GM12878 (cell line): ENCODE measurements around the gene FMOD. TPM values are rescaled to one million over a fixed set of nuclear protein-coding genes. Genes with fewer than 3 reads are reported as not detected.

ENCODE experiments used
- ATAC-seq: fragments of 200-7000 bp; cut with Tn5 transposase; 3 replicates; pipeline ENCODE4 v1.9.1; 2020; ENCODE audit warnings: mild to moderate bottlenecking, moderate library complexity
- BruUV-seq: library from RNA; stranded (reverse); fragments of 400-500 nt; replicated peaks from 2 replicates; lab custom pipeline; 2021; lab: Mats Ljungman, UMichigan
- CTCF ChIA-PET: fragments of 300-600 bp; sonication (Branson Sonifier 250); formaldehyde crosslinking; extraction: SDS; loops from one replicate; lab custom pipeline; 2021; ENCODE audit warnings: inconsistent platforms; lab: Yijun Ruan, JAX
- POLR2A ChIA-PET: fragments of 350-600 bp; formaldehyde crosslinking; extraction: SDS; loops from one replicate; lab custom pipeline; 2021; ENCODE audit warnings: inconsistent platforms; lab: Charles Lee
- RAD21 ChIA-PET: fragments of 300-600 bp; sonication (Branson Sonifier 250); formaldehyde crosslinking; loops from one replicate; lab custom pipeline; 2023; ENCODE audit warnings: antibody characterized with exemption; ENCODE audit not compliant: unreplicated experiment; lab: Charles Lee
- SMC1A ChIA-PET: fragments of 300-600 bp; sonication (Branson Sonifier 250); formaldehyde crosslinking; loops from one replicate; lab custom pipeline; 2023; ENCODE audit not compliant: unreplicated experiment, uncharacterized antibody; lab: Charles Lee
- DNase-seq: peaks from one replicate; pipeline ENCODE4 v3.0.0-alpha.2; 2011; ENCODE audit warnings: low read depth, low spot score
- FAIRE-seq: peaks from 3 replicates; lab custom pipeline; 2011; peaks lifted over from hg19 to GRCh38; lab: Jason Lieb, UNC
- H2AFZ ChIP-seq: 2 replicates; pipeline ENCODE4 v1.6.0; 2011; ENCODE audit warnings: low read depth, low read length, control low read depth; ENCODE audit not compliant: control insufficient read depth
- H3K27ac ChIP-seq: 2 replicates; pipeline ENCODE4 v1.5.1; 2011; ENCODE audit warnings: control low read depth; ENCODE audit not compliant: control insufficient read depth, insufficient read depth
- H3K27me3 ChIP-seq, 2 experiments: replicated peaks in 1 of 2; 2 replicates each; pipeline versions ENCODE4 v1.6.0 to v1.6.1; 2011; ENCODE audit warnings: low read length in 1 of 2; ENCODE audit not compliant: control insufficient read depth in 2 of 2, insufficient read depth in 2 of 2
- H3K36me3 ChIP-seq, 2 experiments: 2 replicates each; pipeline ENCODE4 v1.5.1; 2011; ENCODE audit warnings: low read length in 1 of 2; ENCODE audit not compliant: control insufficient read depth in 2 of 2, insufficient read depth in 2 of 2
- H3K4me1 ChIP-seq: 2 replicates; pipeline ENCODE4 v1.6.1; 2011; ENCODE audit warnings: mild to moderate bottlenecking, low read length, moderate library complexity, mixed read lengths; ENCODE audit not compliant: control insufficient read depth, insufficient read depth
- H3K4me2 ChIP-seq: 2 replicates; pipeline ENCODE4 v1.6.0; 2011; ENCODE audit warnings: control low read depth; ENCODE audit not compliant: control insufficient read depth, insufficient read depth
- H3K4me3 ChIP-seq: fragments of 200-600 bp; sonication (generic); 2 replicates; pipeline ENCODE4 v1.5.1; 2016
- H3K79me2 ChIP-seq: 2 replicates; pipeline ENCODE4 v1.6.0; 2011; ENCODE audit warnings: low read length; ENCODE audit not compliant: control insufficient read depth, insufficient read depth
- H3K9ac ChIP-seq: 2 replicates; pipeline ENCODE4 v1.8.0; 2011; ENCODE audit warnings: low read length, control low read depth, mixed read lengths; ENCODE audit not compliant: control insufficient read depth, insufficient read depth
- H3K9me3 ChIP-seq: replicated peaks from 3 replicates; pipeline ENCODE4 v1.5.1; 2011; ENCODE audit warnings: mild to moderate bottlenecking, low read length; ENCODE audit not compliant: control insufficient read depth, insufficient read depth
- H4K20me1 ChIP-seq: 2 replicates; pipeline ENCODE4 v1.6.0; 2011; ENCODE audit not compliant: control insufficient read depth, insufficient read depth
- BCL11A ChIP-seq: IDR thresholded peaks from 2 replicates; pipeline ENCODE4 v1.6.1; 2011; ENCODE audit warnings: low read depth, low read length
- EGR1 ChIP-seq, 2 experiments: IDR thresholded peaks; 1 replicate in 1 of 2; 2 replicates in 1 of 2; pipeline ENCODE4 v1.6.1; 2011 to 2012; ENCODE audit warnings: low read depth in 2 of 2, low read length in 2 of 2, borderline replicate concordance in 1 of 2, mild to moderate bottlenecking in 1 of 2, moderate library complexity in 1 of 2
- FOS ChIP-seq: IDR thresholded peaks from 3 replicates; pipeline ENCODE4 v1.6.1; 2011; ENCODE audit warnings: borderline replicate concordance; ENCODE audit not compliant: insufficient read length; ENCODE audit errors: extremely low read depth
- FOXK2 ChIP-seq: fragments of 450-650 bp; IDR thresholded peaks from 2 replicates; pipeline ENCODE4 v1.6.1; 2017; ENCODE audit warnings: mild to moderate bottlenecking, moderate library complexity
- GATAD2B ChIP-seq: fragments of 450-650 bp; conservative IDR thresholded peaks from 2 replicates; pipeline ENCODE4 v1.6.1; 2017; ENCODE audit warnings: low read depth, mild to moderate bottlenecking, moderate library complexity
- KAT2A ChIP-seq: conservative IDR thresholded peaks from 2 replicates; pipeline ENCODE4 v1.6.1; 2011; ENCODE audit warnings: low read depth, low read length; ENCODE audit not compliant: control insufficient read depth
- MXI1 ChIP-seq: fragments of 150-350 bp; IDR thresholded peaks from 2 replicates; pipeline ENCODE4 v1.6.1; 2011; ENCODE audit warnings: low read depth, mild to moderate bottlenecking, inconsistent platforms, low read length, improper control_type of control experiment
- NFYA ChIP-seq: IDR thresholded peaks from 2 replicates; pipeline ENCODE4 v1.6.1; 2011; ENCODE audit warnings: low read depth, mild to moderate bottlenecking, low read length, improper control_type of control experiment, borderline replicate concordance
- PAX8 ChIP-seq: fragments of 450-650 bp; IDR thresholded peaks from 2 replicates; pipeline ENCODE4 v1.6.1; 2017; ENCODE audit warnings: mild to moderate bottlenecking, moderate library complexity
- POLR2A ChIP-seq: IDR thresholded peaks from 2 replicates; pipeline ENCODE4 v1.6.1; 2011; ENCODE audit warnings: low read depth, mild to moderate bottlenecking, low read length
- RAD51 ChIP-seq: fragments of 450-650 bp; IDR thresholded peaks from 2 replicates; pipeline ENCODE4 v1.6.1; 2016; ENCODE audit warnings: moderate library complexity, mild to moderate bottlenecking, inconsistent platforms
- RB1 ChIP-seq: fragments of 450-650 bp; formaldehyde crosslinking; IDR thresholded peaks from 2 replicates; pipeline ENCODE4 v1.6.1; 2017; ENCODE audit warnings: mild to moderate bottlenecking, borderline replicate concordance
- STAT1 ChIP-seq: fragments of 450-650 bp; conservative IDR thresholded peaks from 2 replicates; pipeline ENCODE4 v1.6.1; 2014; ENCODE audit warnings: antibody characterized with exemption, mild to moderate bottlenecking
- SUZ12 ChIP-seq: fragments of 200-600 bp; sonication (generic); IDR thresholded peaks from one replicate; pipeline ENCODE4 v1.6.1; 2018; ENCODE audit warnings: antibody characterized with exemption, mild to moderate bottlenecking; ENCODE audit not compliant: unreplicated experiment
- ZNF384 ChIP-seq: IDR thresholded peaks from 2 replicates; pipeline ENCODE4 v1.6.1; 2012; ENCODE audit warnings: low read depth, mild to moderate bottlenecking, low read length, improper control_type of control experiment, borderline replicate concordance
- WGBS: methylation state at CpG from one replicate; pipeline ENCODE4 v1.1.6; 2016; ENCODE audit warnings: low lambda C conversion rate; ENCODE audit not compliant: insufficient replicate concordance, insufficient coverage; ENCODE audit errors: missing lambda C conversion rate; 5-methylcytosine and 5-hydroxymethylcytosine counted together
- in situ Hi-C: fragments of 300-500 bp; cut with MboI; formaldehyde crosslinking; loops from 9 replicates; pipeline ENCODE4 v1.14.3; 2018; ENCODE audit warnings: mixed read lengths
- intact Hi-C: fragments of 100-400 bp; cut with micrococcal nuclease; formaldehyde crosslinking; loops from one replicate; pipeline ENCODE4 v1.14.2; 2022; ENCODE audit not compliant: unreplicated experiment
- polyA plus RNA-seq, 11 experiments: library from polyadenylated mRNA; depleted of rRNA in 4 of 11; unstranded in 6 of 11; stranded (reverse) in 5 of 11; fragments of >200 nt; fragmentation: Nextera tagmentation in 4 of 11; fragmentation: Illumina TruSeq in 1 of 11; extraction: Ambion mirVana in 4 of 11; extraction: Trizol in 1 of 11; gene quantifications; 1 replicate in 1 of 11; 2 replicates in 10 of 11; pipeline versions ENCODE4 v1.2.1 to v1.2.3, GENCODE V29; 2011 to 2016; ENCODE audit warnings: inconsistent platforms in 2 of 11, missing spikeins in 2 of 11, low read depth in 1 of 11
- total RNA-seq, 4 experiments: library from RNA; depleted of rRNA in 3 of 4; stranded (reverse); fragments of >200 nt in 3 of 4; fragmentation: Illumina TruSeq in 1 of 4; extraction: Trizol in 1 of 4; gene quantifications; 2 replicates each; pipeline versions ENCODE4 v1.2.1 to v1.2.3, GENCODE V29; 2013 to 2021
- TF ChIP-seq, protein P1 (sequence below): fragments of 450-650 bp; IDR thresholded peaks from 2 replicates; pipeline ENCODE4 v1.6.1; 2016; ENCODE audit warnings: mild to moderate bottlenecking
- TF ChIP-seq, protein P2 (sequence below): fragments of 450-650 bp; IDR thresholded peaks from 2 replicates; pipeline ENCODE4 v1.6.1; 2014; ENCODE audit warnings: mild to moderate bottlenecking
- TF ChIP-seq, protein P3 (sequence below): fragments of 450-650 bp; conservative IDR thresholded peaks from 2 replicates; pipeline ENCODE4 v1.6.1; 2017; ENCODE audit warnings: mild to moderate bottlenecking, moderate library complexity
- TF ChIP-seq, protein P4 (sequence below): fragments of 450-650 bp; IDR thresholded peaks from 2 replicates; pipeline ENCODE4 v1.6.1; 2017; ENCODE audit warnings: borderline replicate concordance

Gene FMOD
- total and polyA plus RNA-seq, 10 of the 15 experiments (the other 5 are each of a cell fraction or from before 2014, with no cell fraction given) = 0.03 to 0.26 (median 0.11) TPM; not detected in 7

DNA sequence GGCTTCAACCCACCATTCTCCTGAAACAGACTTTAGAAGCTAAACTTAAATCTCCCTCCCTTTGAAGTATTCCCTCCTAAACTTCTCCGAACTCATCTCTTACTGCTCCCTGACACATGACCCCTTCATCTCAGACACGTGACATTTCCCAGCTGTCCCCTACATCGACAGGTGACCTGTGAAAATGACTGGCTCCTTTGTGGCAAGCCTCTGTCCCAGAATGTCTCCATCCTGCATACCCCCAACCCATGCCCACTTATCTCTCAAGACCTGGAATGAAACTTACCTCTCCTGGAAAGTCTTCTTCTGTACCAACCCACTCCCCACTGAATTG lies 4.2 kb downstream of the FMOD start:
- Histone ChIP-seq H3K4me3 (no peak overlapping the region), H3K9ac (no peak overlapping the region), H3K4me2 (no peak overlapping the region), H3K27ac (no peak overlapping the region), H3K27me3 (0 out of 4 replicates have a peak, but pooled peaks cover 0 to 2% of the 10 kb centered on the region in 2 experiments), H2AFZ (no peak overlapping the region), H3K4me1 (no peaks in the 10 kb centered on the region), H3K9me3 (no peaks in the 10 kb centered on the region), H4K20me1 (no peaks in the 10 kb centered on the region), H3K79me2 (no peaks in the 10 kb centered on the region), H3K36me3 (no peaks in the 10 kb centered on the region)
- SMC1A ChIA-PET = interaction anchor here (0.6 to 15.1 kb wide), 15 partner anchors 9 to 274 kb away, joined by 3 to 295 read pairs (median 4); partner anchors contain the start of genes OPTC and PRELP
- TF ChIP-seq, protein P1, sequence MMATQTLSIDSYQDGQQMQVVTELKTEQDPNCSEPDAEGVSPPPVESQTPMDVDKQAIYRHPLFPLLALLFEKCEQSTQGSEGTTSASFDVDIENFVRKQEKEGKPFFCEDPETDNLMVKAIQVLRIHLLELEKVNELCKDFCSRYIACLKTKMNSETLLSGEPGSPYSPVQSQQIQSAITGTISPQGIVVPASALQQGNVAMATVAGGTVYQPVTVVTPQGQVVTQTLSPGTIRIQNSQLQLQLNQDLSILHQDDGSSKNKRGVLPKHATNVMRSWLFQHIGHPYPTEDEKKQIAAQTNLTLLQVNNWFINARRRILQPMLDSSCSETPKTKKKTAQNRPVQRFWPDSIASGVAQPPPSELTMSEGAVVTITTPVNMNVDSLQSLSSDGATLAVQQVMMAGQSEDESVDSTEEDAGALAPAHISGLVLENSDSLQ = no peak
- TF ChIP-seq, protein P2, sequence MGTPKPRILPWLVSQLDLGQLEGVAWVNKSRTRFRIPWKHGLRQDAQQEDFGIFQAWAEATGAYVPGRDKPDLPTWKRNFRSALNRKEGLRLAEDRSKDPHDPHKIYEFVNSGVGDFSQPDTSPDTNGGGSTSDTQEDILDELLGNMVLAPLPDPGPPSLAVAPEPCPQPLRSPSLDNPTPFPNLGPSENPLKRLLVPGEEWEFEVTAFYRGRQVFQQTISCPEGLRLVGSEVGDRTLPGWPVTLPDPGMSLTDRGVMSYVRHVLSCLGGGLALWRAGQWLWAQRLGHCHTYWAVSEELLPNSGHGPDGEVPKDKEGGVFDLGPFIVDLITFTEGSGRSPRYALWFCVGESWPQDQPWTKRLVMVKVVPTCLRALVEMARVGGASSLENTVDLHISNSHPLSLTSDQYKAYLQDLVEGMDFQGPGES = no peak
- TF ChIP-seq EGR1 (IDR thresholded peaks at IDR 0.05; ENCODE audit: borderline replicate concordance in 1 of 2, low read depth in 2 of 2, low read length in 2 of 2) (no peak), BCL11A (no peak), KAT2A (no peak), FOXK2 (no peak), FOS (no peak), SUZ12 (no peak), MXI1 (no peak), PAX8 (no peak), GATAD2B (no peak), ZNF384 (no peak), RB1 (no peak), POLR2A (no peak), STAT1 (no peak), NFYA (no peak), RAD51 (no peak; the same call in 1 of the 2 replicates)
- TF ChIP-seq, protein P3, sequence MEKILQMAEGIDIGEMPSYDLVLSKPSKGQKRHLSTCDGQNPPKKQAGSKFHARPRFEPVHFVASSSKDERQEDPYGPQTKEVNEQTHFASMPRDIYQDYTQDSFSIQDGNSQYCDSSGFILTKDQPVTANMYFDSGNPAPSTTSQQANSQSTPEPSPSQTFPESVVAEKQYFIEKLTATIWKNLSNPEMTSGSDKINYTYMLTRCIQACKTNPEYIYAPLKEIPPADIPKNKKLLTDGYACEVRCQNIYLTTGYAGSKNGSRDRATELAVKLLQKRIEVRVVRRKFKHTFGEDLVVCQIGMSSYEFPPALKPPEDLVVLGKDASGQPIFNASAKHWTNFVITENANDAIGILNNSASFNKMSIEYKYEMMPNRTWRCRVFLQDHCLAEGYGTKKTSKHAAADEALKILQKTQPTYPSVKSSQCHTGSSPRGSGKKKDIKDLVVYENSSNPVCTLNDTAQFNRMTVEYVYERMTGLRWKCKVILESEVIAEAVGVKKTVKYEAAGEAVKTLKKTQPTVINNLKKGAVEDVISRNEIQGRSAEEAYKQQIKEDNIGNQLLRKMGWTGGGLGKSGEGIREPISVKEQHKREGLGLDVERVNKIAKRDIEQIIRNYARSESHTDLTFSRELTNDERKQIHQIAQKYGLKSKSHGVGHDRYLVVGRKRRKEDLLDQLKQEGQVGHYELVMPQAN = no peak
- TF ChIP-seq, protein P4, sequence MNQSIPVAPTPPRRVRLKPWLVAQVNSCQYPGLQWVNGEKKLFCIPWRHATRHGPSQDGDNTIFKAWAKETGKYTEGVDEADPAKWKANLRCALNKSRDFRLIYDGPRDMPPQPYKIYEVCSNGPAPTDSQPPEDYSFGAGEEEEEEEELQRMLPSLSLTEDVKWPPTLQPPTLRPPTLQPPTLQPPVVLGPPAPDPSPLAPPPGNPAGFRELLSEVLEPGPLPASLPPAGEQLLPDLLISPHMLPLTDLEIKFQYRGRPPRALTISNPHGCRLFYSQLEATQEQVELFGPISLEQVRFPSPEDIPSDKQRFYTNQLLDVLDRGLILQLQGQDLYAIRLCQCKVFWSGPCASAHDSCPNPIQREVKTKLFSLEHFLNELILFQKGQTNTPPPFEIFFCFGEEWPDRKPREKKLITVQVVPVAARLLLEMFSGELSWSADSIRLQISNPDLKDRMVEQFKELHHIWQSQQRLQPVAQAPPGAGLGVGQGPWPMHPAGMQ = no peak
- FAIRE-seq = no peak
- 57% methylated on average over 3 of the region's 3 CpGs for WGBS
- RAD21 ChIA-PET = interaction anchor here (1.1 to 15.9 kb wide), 5 partner anchors 12 to 139 kb away, joined by 3 to 501 read pairs (median 141); no protein-coding TSS in a partner anchor
- CTCF ChIA-PET = interaction anchor here (0.6 to 20.4 kb wide), 15 partner anchors 9 to 355 kb away, joined by 3 to 854 read pairs (median 6); partner anchors contain the start of gene FMOD
- no peak for DNase-seq
- ATAC-seq = no peak
- in situ Hi-C loops (no loop called here), intact Hi-C loops (no loop called here)
- POLR2A ChIA-PET = interaction anchor here (0.7 kb wide), 1 partner anchor 72 kb away, joined by 3 read pairs; no protein-coding TSS in a partner anchor
- no TSS peak for BruUV-seq
